ENCODE data around the gene COG5.
"Not testable (repeated sequence)": the region's sequence is repeated elsewhere in the genome, so short reads cannot be mapped to it uniquely, and the experiment has no call there.

COG5 gene

GRCh38 chr7:107255602-107256001 lies 308.1 kb downstream of the COG5 start:
- H3K36me3 ChIP-seq (ENCODE audit: insufficient read depth, low read length) = no peaks in the 10 kb centered on the region
- no peak overlapping the region for H3K4me3 ChIP-seq (ENCODE audit: low read length)
- H3K4me2 ChIP-seq (ENCODE audit: low read length) = no peak overlapping the region
- no peaks in the 10 kb centered on the region for H3K27me3 ChIP-seq (ENCODE audit: control insufficient read depth, insufficient read depth, low read length)
- no peak overlapping the region for H3K9ac ChIP-seq (ENCODE audit: low read depth, low read length)
- H3K4me1 ChIP-seq (ENCODE audit: control insufficient read depth, insufficient read depth, low read length) = no peaks in the 10 kb centered on the region
- H3K9me3 ChIP-seq (replicated peaks; ENCODE audit: low read length) = no peaks in the 10 kb centered on the region

- H3K4me3 ChIP-seq (ENCODE audit: low read length) = no peak overlapping the region
- H3K9ac ChIP-seq (ENCODE audit: low read depth, low read length) = no peak overlapping the region
- no peaks in the 10 kb centered on the region for H3K4me1 ChIP-seq (ENCODE audit: control insufficient read depth, insufficient read depth, low read length)
- no peak overlapping the region for H3K4me2 ChIP-seq (ENCODE audit: low read length)
- no peaks in the 10 kb centered on the region for H3K9me3 ChIP-seq (replicated peaks; ENCODE audit: low read length)
- H3K27me3 ChIP-seq (ENCODE audit: control insufficient read depth, insufficient read depth, low read length) = no peaks in the 10 kb centered on the region
- H3K36me3 ChIP-seq (ENCODE audit: insufficient read depth, low read length) = no peaks in the 10 kb centered on the region
Observed at GRCh38 chr7:107254398-107254985, 309.2 kb downstream of the COG5 start.

GRCh38 chr7:107253599-107253998 lies 310.1 kb downstream of the COG5 start:
- Histone ChIP-seq H3K36me3 (ENCODE audit: insufficient read depth, low read length) (no peaks in the 10 kb centered on the region), H3K27me3 (ENCODE audit: control insufficient read depth, insufficient read depth, low read length) (no peaks in the 10 kb centered on the region), H3K4me1 (ENCODE audit: control insufficient read depth, insufficient read depth, low read length) (no peaks in the 10 kb centered on the region), H3K4me2 (ENCODE audit: low read length) (no peak overlapping the region), H3K4me3 (ENCODE audit: low read length) (no peak overlapping the region), H3K9ac (ENCODE audit: low read depth, low read length) (no peak overlapping the region), H3K9me3 (replicated peaks; ENCODE audit: low read length) (no peaks in the 10 kb centered on the region)

GRCh38 chr7:107251963-107252362 lies 311.8 kb downstream of the COG5 start:
- Histone ChIP-seq H3K4me1 (ENCODE audit: control insufficient read depth, insufficient read depth, low read length) (no peaks in the 10 kb centered on the region), H3K27me3 (ENCODE audit: control insufficient read depth, insufficient read depth, low read length) (no peaks in the 10 kb centered on the region), H3K4me3 (ENCODE audit: low read length) (no peak overlapping the region), H3K9me3 (replicated peaks; ENCODE audit: low read length) (no peaks in the 10 kb centered on the region), H3K4me2 (ENCODE audit: low read length) (no peak overlapping the region), H3K36me3 (ENCODE audit: insufficient read depth, low read length) (no peaks in the 10 kb centered on the region), H3K9ac (ENCODE audit: low read depth, low read length) (no peak overlapping the region)

GRCh38 chr7:107248551-107249316 lies 315.0 kb downstream of the COG5 start:
- H3K9ac ChIP-seq (ENCODE audit: low read depth, low read length) = no peak overlapping the region
- H3K4me3 ChIP-seq (ENCODE audit: low read length) = no peak overlapping the region
- no peaks in the 10 kb centered on the region for H3K27me3 ChIP-seq (ENCODE audit: control insufficient read depth, insufficient read depth, low read length)
- H3K36me3 ChIP-seq (ENCODE audit: insufficient read depth, low read length) = peaks cover 3% of the 10 kb centered on the region
- H3K4me2 ChIP-seq (ENCODE audit: low read length) = no peak overlapping the region
- H3K9me3 ChIP-seq (replicated peaks; ENCODE audit: low read length) = no peaks in the 10 kb centered on the region
- no peaks in the 10 kb centered on the region for H3K4me1 ChIP-seq (ENCODE audit: control insufficient read depth, insufficient read depth, low read length)

GRCh38 chr7:107246836-107247235 lies 316.9 kb downstream of the COG5 start:
- not testable (repeated sequence) for H3K36me3 ChIP-seq (ENCODE audit: insufficient read depth, low read length); H3K4me3 ChIP-seq (ENCODE audit: low read length); H3K4me1 ChIP-seq (ENCODE audit: control insufficient read depth, insufficient read depth, low read length); H3K4me2 ChIP-seq (ENCODE audit: low read length); H3K27me3 ChIP-seq (ENCODE audit: control insufficient read depth, insufficient read depth, low read length); H3K9me3 ChIP-seq (replicated peaks; ENCODE audit: low read length); H3K9ac ChIP-seq (ENCODE audit: low read depth, low read length)

- Histone ChIP-seq H3K36me3 (ENCODE audit: insufficient read depth, low read length) (peaks cover 3% of the 10 kb centered on the region), H3K27me3 (ENCODE audit: control insufficient read depth, insufficient read depth, low read length) (no peaks in the 10 kb centered on the region), H3K4me2 (ENCODE audit: low read length) (no peak overlapping the region), H3K9ac (ENCODE audit: low read depth, low read length) (no peak overlapping the region), H3K4me3 (ENCODE audit: low read length) (no peak overlapping the region), H3K4me1 (ENCODE audit: control insufficient read depth, insufficient read depth, low read length) (no peaks in the 10 kb centered on the region), H3K9me3 (replicated peaks; ENCODE audit: low read length) (no peaks in the 10 kb centered on the region)
Observed at GRCh38 chr7:107244613-107245012, 319.1 kb downstream of the COG5 start.

GRCh38 chr7:107242267-107242666 lies 321.5 kb downstream of the COG5 start:
- peaks cover 3% of the 10 kb centered on the region for H3K36me3 ChIP-seq (ENCODE audit: insufficient read depth, low read length)
- no peak overlapping the region for H3K9ac ChIP-seq (ENCODE audit: low read depth, low read length)
- H3K27me3 ChIP-seq (ENCODE audit: control insufficient read depth, insufficient read depth, low read length) = no peaks in the 10 kb centered on the region
- H3K4me2 ChIP-seq (ENCODE audit: low read length) = no peak overlapping the region
- H3K4me1 ChIP-seq (ENCODE audit: control insufficient read depth, insufficient read depth, low read length) = no peaks in the 10 kb centered on the region
- H3K4me3 ChIP-seq (ENCODE audit: low read length) = no peak overlapping the region
- H3K9me3 ChIP-seq (replicated peaks; ENCODE audit: low read length) = no peaks in the 10 kb centered on the region

GRCh38 chr7:107237451-107237850 lies 326.3 kb downstream of the COG5 start:
- H3K9me3 ChIP-seq (replicated peaks; ENCODE audit: low read length) = no peaks in the 10 kb centered on the region
- H3K4me3 ChIP-seq (ENCODE audit: low read length) = no peak overlapping the region
- no peak overlapping the region for H3K9ac ChIP-seq (ENCODE audit: low read depth, low read length)
- H3K4me1 ChIP-seq (ENCODE audit: control insufficient read depth, insufficient read depth, low read length) = peaks cover 7% of the 10 kb centered on the region
- no peaks in the 10 kb centered on the region for H3K36me3 ChIP-seq (ENCODE audit: insufficient read depth, low read length)
- H3K4me2 ChIP-seq (ENCODE audit: low read length) = no peak overlapping the region
- H3K27me3 ChIP-seq (ENCODE audit: control insufficient read depth, insufficient read depth, low read length) = no peaks in the 10 kb centered on the region

GRCh38 chr7:107236862-107237261 lies 326.9 kb downstream of the COG5 start:
- H3K27me3 ChIP-seq (ENCODE audit: control insufficient read depth, insufficient read depth, low read length) = no peaks in the 10 kb centered on the region
- no peak overlapping the region for H3K9ac ChIP-seq (ENCODE audit: low read depth, low read length)
- no peaks in the 10 kb centered on the region for H3K9me3 ChIP-seq (replicated peaks; ENCODE audit: low read length)
- no peak overlapping the region for H3K4me3 ChIP-seq (ENCODE audit: low read length)
- no peaks in the 10 kb centered on the region for H3K36me3 ChIP-seq (ENCODE audit: insufficient read depth, low read length)
- H3K4me1 ChIP-seq (ENCODE audit: control insufficient read depth, insufficient read depth, low read length) = peaks cover 11% of the 10 kb centered on the region
- H3K4me2 ChIP-seq (ENCODE audit: low read length) = no peak overlapping the region

GRCh38 chr7:107234436-107234835 lies 329.3 kb downstream of the COG5 start:
- H3K36me3 ChIP-seq (ENCODE audit: insufficient read depth, low read length) = no peaks in the 10 kb centered on the region
- no peak overlapping the region for H3K9ac ChIP-seq (ENCODE audit: low read depth, low read length)
- no peaks in the 10 kb centered on the region for H3K9me3 ChIP-seq (replicated peaks; ENCODE audit: low read length)
- no peak overlapping the region for H3K4me2 ChIP-seq (ENCODE audit: low read length)
- H3K4me1 ChIP-seq (ENCODE audit: control insufficient read depth, insufficient read depth, low read length) = peaks cover 19% of the 10 kb centered on the region
- no peak overlapping the region for H3K4me3 ChIP-seq (ENCODE audit: low read length)
- no peaks in the 10 kb centered on the region for H3K27me3 ChIP-seq (ENCODE audit: control insufficient read depth, insufficient read depth, low read length)

GRCh38 chr7:107233981-107234380 lies 329.7 kb downstream of the COG5 start:
- Histone ChIP-seq H3K36me3 (ENCODE audit: insufficient read depth, low read length) (no peaks in the 10 kb centered on the region), H3K4me3 (ENCODE audit: low read length) (no peak overlapping the region), H3K9me3 (replicated peaks; ENCODE audit: low read length) (no peaks in the 10 kb centered on the region), H3K9ac (ENCODE audit: low read depth, low read length) (no peak overlapping the region), H3K4me1 (ENCODE audit: control insufficient read depth, insufficient read depth, low read length) (peaks cover 20% of the 10 kb centered on the region), H3K27me3 (ENCODE audit: control insufficient read depth, insufficient read depth, low read length) (no peaks in the 10 kb centered on the region), H3K4me2 (ENCODE audit: low read length) (no peak overlapping the region)

Data from skeletal muscle satellite cell (primary cell).